Suprapubic skin (tissue), 4 donors: ENCODE results near the gene DAB2. TPM values are rescaled to one million over a fixed set of nuclear protein-coding genes. Genes with fewer than 3 reads are reported as not detected.

Experiments used
- DNase-seq, 2 donors: peaks; one replicate each; pipeline ENCODE4 v3.0.0-alpha.2; 2019; ENCODE audit warnings: low spot score in 2 of 2
- H3K27ac ChIP-seq: fragments of 200-600 bp; sonication (generic); one replicate; pipeline ENCODE4 v1.5.1; 2019
- H3K27me3 ChIP-seq: fragments of 200-600 bp; sonication (generic); one replicate; pipeline ENCODE4 v1.5.1; 2019
- H3K36me3 ChIP-seq: fragments of 200-600 bp; sonication (generic); one replicate; pipeline ENCODE4 v1.5.1; 2019
- H3K4me1 ChIP-seq: fragments of 200-600 bp; sonication (generic); one replicate; pipeline ENCODE4 v1.5.1; 2019
- H3K4me3 ChIP-seq: fragments of 200-600 bp; sonication (generic); one replicate; pipeline ENCODE4 v1.5.1; 2019; ENCODE audit warnings: mild to moderate bottlenecking
- H3K9me3 ChIP-seq: fragments of 200-600 bp; sonication (generic); one replicate; pipeline ENCODE4 v1.5.1; 2019
- EP300 ChIP-seq: sonication (generic); formaldehyde crosslinking; IDR thresholded peaks from one replicate; pipeline ENCODE4 v1.6.1; 2017; ENCODE audit warnings: antibody characterized with exemption
- POLR2A ChIP-seq, 2 donors: fragments of 450-650 bp; IDR thresholded peaks; one replicate each; pipeline ENCODE4 v1.6.1; 2017; ENCODE audit warnings: antibody characterized with exemption in 2 of 2, mild to moderate bottlenecking in 2 of 2, moderate library complexity in 2 of 2
- POLR2AphosphoS5 ChIP-seq, 3 donors: sonication (generic); formaldehyde crosslinking; IDR thresholded peaks; one replicate each; pipeline ENCODE4 v1.6.1; 2017; ENCODE audit warnings: antibody characterized with exemption in 3 of 3
- WGBS: methylation state at CpG from one replicate; pipeline ENCODE4 v1.1.5; 2018; 5-methylcytosine and 5-hydroxymethylcytosine counted together
- total RNA-seq, 4 donors: library from RNA; depleted of rRNA; stranded (reverse); fragments of >200 nt; gene quantifications; one replicate each; pipeline ENCODE4 v1.1.0, GENCODE V29; 2016
- TF ChIP-seq, protein P1 (sequence below), 2 donors: fragments of 200-600 bp in 1 of 2; fragments of 450-650 bp in 1 of 2; sonication (generic) in 1 of 2; IDR thresholded peaks; one replicate each; pipeline ENCODE4 v1.5.1; 2016 to 2019; ENCODE audit warnings: antibody characterized with exemption in 2 of 2, mild to moderate bottlenecking in 1 of 2, moderate library complexity in 1 of 2

DAB2 gene
- total RNA-seq, 4 donors from 2014 or later: 7.1 to 30.6 (median 11.7) TPM

DNA sequence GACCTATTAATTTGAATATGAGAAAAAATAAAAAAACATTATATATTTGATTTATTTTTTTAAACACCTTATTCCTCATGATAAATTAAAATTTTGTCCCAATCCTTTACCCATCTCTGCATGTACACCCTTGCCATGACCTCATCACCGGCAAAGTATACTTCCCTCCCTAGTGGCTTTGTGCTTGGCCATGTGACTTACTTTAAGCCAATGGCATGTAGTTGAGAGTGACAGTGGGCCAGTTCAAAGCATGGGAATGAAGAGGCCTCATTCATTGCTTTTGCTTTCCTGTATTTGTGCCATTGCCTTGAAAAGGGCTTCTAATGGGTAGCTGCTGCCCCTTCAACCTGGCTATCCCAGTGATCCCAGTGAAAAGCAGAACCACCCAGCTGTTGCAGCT lies 91.7 kb downstream of the DAB2 start:
- Histone ChIP-seq H3K4me1 (no peaks in the 10 kb centered on the region), H3K27ac (no peak overlapping the region), H3K27me3 (no peaks in the 10 kb centered on the region), H3K9me3 (no peaks in the 10 kb centered on the region), H3K36me3 (no peaks in the 10 kb centered on the region), H3K4me3 (no peak overlapping the region)
- 97% methylated on average over 1 of the region's 1 CpG for WGBS
- TF ChIP-seq POLR2AphosphoS5 (IDR thresholded peaks at IDR 0.05) (no peak), POLR2A (IDR thresholded peaks at IDR 0.05) (no peak), EP300 (no peak)
- TF ChIP-seq, protein P1, sequence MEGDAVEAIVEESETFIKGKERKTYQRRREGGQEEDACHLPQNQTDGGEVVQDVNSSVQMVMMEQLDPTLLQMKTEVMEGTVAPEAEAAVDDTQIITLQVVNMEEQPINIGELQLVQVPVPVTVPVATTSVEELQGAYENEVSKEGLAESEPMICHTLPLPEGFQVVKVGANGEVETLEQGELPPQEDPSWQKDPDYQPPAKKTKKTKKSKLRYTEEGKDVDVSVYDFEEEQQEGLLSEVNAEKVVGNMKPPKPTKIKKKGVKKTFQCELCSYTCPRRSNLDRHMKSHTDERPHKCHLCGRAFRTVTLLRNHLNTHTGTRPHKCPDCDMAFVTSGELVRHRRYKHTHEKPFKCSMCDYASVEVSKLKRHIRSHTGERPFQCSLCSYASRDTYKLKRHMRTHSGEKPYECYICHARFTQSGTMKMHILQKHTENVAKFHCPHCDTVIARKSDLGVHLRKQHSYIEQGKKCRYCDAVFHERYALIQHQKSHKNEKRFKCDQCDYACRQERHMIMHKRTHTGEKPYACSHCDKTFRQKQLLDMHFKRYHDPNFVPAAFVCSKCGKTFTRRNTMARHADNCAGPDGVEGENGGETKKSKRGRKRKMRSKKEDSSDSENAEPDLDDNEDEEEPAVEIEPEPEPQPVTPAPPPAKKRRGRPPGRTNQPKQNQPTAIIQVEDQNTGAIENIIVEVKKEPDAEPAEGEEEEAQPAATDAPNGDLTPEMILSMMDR (IDR thresholded peaks at IDR 0.05): no peak
- DNase-seq: no peak

DNA sequence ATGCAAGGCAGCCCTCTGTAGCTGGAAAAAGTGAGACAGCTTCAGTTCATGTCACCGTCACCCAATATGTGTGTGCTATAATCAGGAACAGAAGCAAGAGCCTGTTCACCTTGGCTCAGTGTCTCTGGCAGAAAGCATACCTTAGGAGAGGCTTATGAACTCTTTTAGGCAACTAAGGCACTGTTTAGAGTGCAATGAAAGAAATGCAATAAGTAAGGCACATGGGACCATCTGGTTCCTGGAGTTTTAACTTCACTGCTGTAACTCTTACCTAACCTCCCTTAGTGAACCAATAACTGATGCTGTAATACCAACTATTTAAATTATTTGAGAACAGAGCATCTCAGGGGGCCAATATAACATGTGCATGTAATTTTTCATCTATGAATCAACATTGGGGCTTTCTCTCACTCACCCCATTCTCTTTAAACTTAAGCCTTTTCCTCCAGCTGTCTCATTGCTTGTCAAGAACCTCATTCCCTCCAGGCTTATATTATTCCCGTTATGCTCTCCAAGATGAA lies 92.9 kb downstream of the DAB2 start:
- H3K27ac ChIP-seq: no peak overlapping the region
- H3K4me3 ChIP-seq: no peak overlapping the region
- no peak for DNase-seq
- H3K27me3 ChIP-seq: no peaks in the 10 kb centered on the region
- TF ChIP-seq POLR2AphosphoS5 (IDR thresholded peaks at IDR 0.05) (no peak), EP300 (no peak), POLR2A (IDR thresholded peaks at IDR 0.05) (no peak)
- TF ChIP-seq, protein P1 (IDR thresholded peaks at IDR 0.05): no peak
- no peaks in the 10 kb centered on the region for H3K9me3 ChIP-seq
- 48% methylated on average over 2 of the region's 2 CpGs for WGBS
- H3K36me3 ChIP-seq: no peaks in the 10 kb centered on the region
- H3K4me1 ChIP-seq: no peaks in the 10 kb centered on the region

DNA sequence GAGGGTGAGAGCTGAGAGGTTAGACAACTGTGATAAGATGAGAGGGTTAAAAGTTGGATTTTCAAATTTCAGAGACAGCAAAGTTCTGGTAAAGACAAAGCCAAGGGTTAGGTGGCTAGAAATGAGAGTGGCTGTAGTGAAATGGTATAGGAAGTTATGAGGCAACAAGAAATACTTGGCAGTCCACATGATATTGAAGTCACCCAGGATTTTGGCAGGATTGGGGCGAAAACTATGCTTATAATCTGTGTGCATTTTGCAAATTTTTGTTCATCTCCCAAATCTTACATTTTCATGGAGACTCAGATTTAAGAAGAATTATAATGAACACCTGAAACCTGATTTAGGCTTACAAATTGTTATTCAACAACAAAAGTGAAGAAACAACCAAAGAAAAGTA lies 96.0 kb downstream of the DAB2 start:
- 81% methylated on average over 1 of the region's 1 CpG for WGBS
- H3K27ac ChIP-seq: no peak overlapping the region
- no peaks in the 10 kb centered on the region for H3K27me3 ChIP-seq
- no peaks in the 10 kb centered on the region for H3K9me3 ChIP-seq
- no peak for DNase-seq
- H3K36me3 ChIP-seq: no peaks in the 10 kb centered on the region
- H3K4me1 ChIP-seq: no peaks in the 10 kb centered on the region
- no peak for TF ChIP-seq POLR2AphosphoS5 (IDR thresholded peaks at IDR 0.05)
- no peak for TF ChIP-seq EP300
- no peak for TF ChIP-seq POLR2A (IDR thresholded peaks at IDR 0.05)
- TF ChIP-seq, protein P1 (IDR thresholded peaks at IDR 0.05): no peak
- H3K4me3 ChIP-seq: no peak overlapping the region

DNA sequence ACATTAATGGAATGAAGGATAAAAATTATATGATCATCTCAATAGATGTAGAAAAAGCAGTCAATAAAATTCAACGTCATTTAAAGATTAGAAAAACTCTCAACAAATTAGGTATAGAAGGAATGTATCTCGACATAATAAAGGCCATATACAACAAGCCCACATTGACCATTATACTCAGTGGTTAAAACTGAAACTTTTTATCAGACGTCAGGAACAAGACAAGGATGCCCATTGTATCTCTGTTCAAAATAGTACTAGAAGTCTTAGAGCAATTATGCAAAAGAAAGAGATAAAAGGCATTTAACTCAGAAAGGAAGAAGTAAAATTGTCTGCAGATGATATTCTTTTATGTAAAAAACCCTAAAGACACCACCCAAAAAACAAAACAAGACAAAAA lies 101.2 kb downstream of the DAB2 start:
- Histone ChIP-seq H3K36me3 (no peaks in the 10 kb centered on the region), H3K27me3 (no peaks in the 10 kb centered on the region), H3K4me1 (no peaks in the 10 kb centered on the region), H3K4me3 (no peak overlapping the region), H3K9me3 (no peaks in the 10 kb centered on the region), H3K27ac (no peak overlapping the region)
- no peak for DNase-seq
- WGBS: 80% methylated on average over 3 of the region's 3 CpGs
- TF ChIP-seq, protein P1 (IDR thresholded peaks at IDR 0.05): no peak
- no peak for TF ChIP-seq POLR2AphosphoS5 (IDR thresholded peaks at IDR 0.05)
- no peak for TF ChIP-seq POLR2A (IDR thresholded peaks at IDR 0.05)
- TF ChIP-seq EP300: no peak

Other genes starting within 250 kb of the DAB2 start
- 1 to 10 TPM; 1.5 to 3.9 (median 3.0) TPM for gene FYB1, start 205.4 kb downstream of the DAB2 start, total RNA-seq
- gene C9, start 60.5 kb downstream of the DAB2 start, total RNA-seq: 1 to 10 TPM in 1 of 4 donors, not detected in 3; 5.6 TPM